ENCODE results near the gene RPL32. TPM values are rescaled to one million over a fixed set of nuclear protein-coding genes. Genes with fewer than 3 reads are reported as not detected.

The RPL32 gene
- total RNA-seq, 1 experiment from 2014 or later: 2,021 TPM

- H3K56ac ChIP-seq (ENCODE audit: insufficient read length, low read depth, low read length): no peak overlapping the region
- no peak overlapping the region for H3T11ph ChIP-seq (ENCODE audit: low read length)
- H3K4ac ChIP-seq (ENCODE audit: low read depth, low read length): no peak overlapping the region
- no peak for DNase-seq
- peaks cover 13 to 21% of the 10 kb centered on the region in 2 experiments for H3K4me1 Mint-ChIP-seq
- no peak overlapping the region for H2BK15ac ChIP-seq (ENCODE audit: low read depth, low read length)
- H3K27me3 ChIP-seq (ENCODE audit: insufficient read depth, low read length): no peaks in the 10 kb centered on the region; the same call in 1 of the 2 replicates
- H2BK120ac ChIP-seq (ENCODE audit: low read depth, low read length, poor library complexity, severe bottlenecking): no peak overlapping the region
- no peaks in the 10 kb centered on the region for H4K20me1 ChIP-seq (ENCODE audit: control insufficient read depth, insufficient read depth, insufficient read length)
- H3K9ac ChIP-seq (ENCODE audit: extremely low read depth, insufficient read length, low read length): no peak overlapping the region
- peaks cover 11 to 40% (median 33%) of the 10 kb centered on the region in 3 experiments for H3K36me3 Mint-ChIP-seq (ENCODE audit: insufficient read depth in 1 of 3, low read depth in 3 of 3)
- H3K14ac ChIP-seq (ENCODE audit: insufficient read depth, low read length): no peak overlapping the region
- H2BK20ac ChIP-seq (ENCODE audit: low read depth, low read length, poor library complexity, severe bottlenecking): no peak overlapping the region
- H3K27ac Mint-ChIP-seq: no peak overlapping the region
- H3K9me3 ChIP-seq (ENCODE audit: control insufficient read depth, low read depth, low read length): no peaks in the 10 kb centered on the region
- H4K8ac ChIP-seq (replicated peaks; ENCODE audit: insufficient read length, low read depth, low read length): no peak overlapping the region
- no peak overlapping the region for H2BK5ac ChIP-seq (ENCODE audit: insufficient read length, low read length)
- H3K4me2 ChIP-seq (ENCODE audit: insufficient read depth, insufficient read length, low read length): no peak overlapping the region
- H2AFZ ChIP-seq (ENCODE audit: low read length): no peak overlapping the region
- no peaks in the 10 kb centered on the region for H3K79me2 ChIP-seq (ENCODE audit: insufficient read depth, low read length)
- H3K23ac ChIP-seq (ENCODE audit: insufficient read length, low read depth, low read length): no peak overlapping the region
- H3K27ac ChIP-seq (ENCODE audit: insufficient read length, low read depth, low read length): no peak overlapping the region
- no peak for TF ChIP-seq CTCF (conservative IDR thresholded peaks at IDR 0.05)
- H3K23me2 ChIP-seq (ENCODE audit: insufficient read length, low read depth, low read length, poor library complexity, severe bottlenecking): no peaks in the 10 kb centered on the region
- no peak overlapping the region for H4K5ac ChIP-seq (ENCODE audit: insufficient read length, low read depth, low read length)
- no peaks in the 10 kb centered on the region for H3K79me1 ChIP-seq (ENCODE audit: insufficient read depth, low read depth, low read length, poor library complexity, severe bottlenecking)
- no peaks in the 10 kb centered on the region; the same call in 1 of the 2 replicates for H3K27me3 Mint-ChIP-seq (ENCODE audit: low read depth)
- no CpG with 5 or more reads among the region's 4 CpGs for WGBS (ENCODE audit: extremely low coverage, insufficient read length, low lambda C conversion rate)
- no peak overlapping the region for H2BK12ac ChIP-seq (ENCODE audit: insufficient read length, low read depth, low read length)
- no peaks in the 10 kb centered on the region for H3K4me1 ChIP-seq (ENCODE audit: insufficient read depth, low read length)
- H4K91ac ChIP-seq (ENCODE audit: insufficient read length, low read depth, low read length): no peak overlapping the region
- no peak overlapping the region for H2AK5ac ChIP-seq (ENCODE audit: insufficient read length, low read length)
- H3K18ac ChIP-seq (ENCODE audit: insufficient read length, low read depth, low read length): no peak overlapping the region
- no peaks in the 10 kb centered on the region for H3K9me3 Mint-ChIP-seq
- no peak overlapping the region for H3K4me3 Mint-ChIP-seq
Observed at GRCh38 chr3:12828751-12829150, 12.6 kb downstream of the RPL32 start.
